ENCODE measurements around the gene CRABP1. TPM values are rescaled to one million over a fixed set of nuclear protein-coding genes. Genes with fewer than 3 reads are reported as not detected.
A peak's percentile ranks its signal among the peaks of the same experiment; 100 is the strongest.
"Not testable (repeated sequence)": the region's sequence is repeated elsewhere in the genome, so short reads cannot be mapped to it uniquely, and the experiment has no call there.

CRABP1 gene
- total RNA-seq, 1 donor from 2014 or later = 13.9 TPM

DNA sequence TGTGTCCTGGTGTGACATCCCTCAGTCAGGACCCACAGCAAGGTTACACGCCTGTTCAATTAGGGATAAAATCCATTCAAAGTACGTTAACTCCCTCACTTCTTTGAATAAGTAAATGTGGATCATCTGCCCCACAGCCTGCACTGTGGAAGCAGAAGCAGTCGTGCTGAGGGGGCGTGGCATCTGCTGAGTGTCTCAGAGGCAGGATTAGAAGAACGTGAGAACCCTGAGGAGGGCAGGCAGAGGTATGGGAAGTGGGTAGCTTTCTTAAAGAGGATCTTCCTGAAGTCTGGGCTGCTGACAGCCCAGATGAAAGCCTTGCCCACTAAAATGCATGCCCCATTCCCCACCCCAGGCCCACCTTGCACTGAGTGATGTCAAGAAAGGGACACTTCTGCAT, 28.5 kb downstream of the CRABP1 start:
- DNase-seq (ENCODE audit: low spot score in 2 of 2) (no peak), FAIRE-seq (no peak)

DNA sequence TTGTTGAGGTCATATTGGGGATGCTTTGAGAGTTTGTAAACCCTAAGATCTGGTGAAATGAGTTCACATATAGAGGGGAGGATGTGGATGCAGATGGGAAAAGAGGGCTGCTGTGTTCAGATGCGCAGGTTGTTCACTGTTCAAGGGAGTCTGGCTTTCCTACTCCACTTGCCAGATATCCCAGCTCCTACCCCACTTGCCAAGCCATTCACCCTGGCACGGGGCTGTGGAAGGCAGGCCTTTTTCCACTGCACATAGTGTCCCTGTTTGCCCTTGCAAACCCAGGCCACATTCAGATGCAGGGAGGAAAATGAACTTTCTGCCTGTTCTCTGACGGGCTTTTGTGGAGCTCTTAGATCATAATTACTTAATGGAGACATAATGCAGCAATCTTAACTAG, 29.0 kb downstream of the CRABP1 start:
- FAIRE-seq = no peak
- no peak for DNase-seq (ENCODE audit: low spot score in 2 of 2)

DNA sequence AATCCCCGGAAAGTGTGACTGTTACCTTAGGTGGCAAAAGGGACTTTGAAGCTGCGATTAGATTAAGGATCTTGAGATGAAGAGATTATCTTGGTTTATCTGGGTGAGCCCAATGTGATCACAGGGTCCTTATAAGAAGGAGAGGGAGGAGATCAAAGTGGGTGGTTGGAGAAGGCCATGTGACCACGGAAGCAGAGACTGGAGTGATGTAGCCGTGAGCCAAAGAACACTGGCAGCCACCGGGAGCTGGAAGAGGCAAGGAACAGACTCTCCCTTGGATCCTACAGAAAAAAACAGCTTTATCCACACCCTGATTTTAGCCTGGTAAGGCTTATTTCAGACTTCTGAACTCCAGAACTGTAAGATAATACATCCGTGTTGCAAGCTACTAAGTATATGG, 29.9 kb downstream of the CRABP1 start:
- FAIRE-seq (no peak), DNase-seq (ENCODE audit: low spot score in 2 of 2) (no peak)

DNA sequence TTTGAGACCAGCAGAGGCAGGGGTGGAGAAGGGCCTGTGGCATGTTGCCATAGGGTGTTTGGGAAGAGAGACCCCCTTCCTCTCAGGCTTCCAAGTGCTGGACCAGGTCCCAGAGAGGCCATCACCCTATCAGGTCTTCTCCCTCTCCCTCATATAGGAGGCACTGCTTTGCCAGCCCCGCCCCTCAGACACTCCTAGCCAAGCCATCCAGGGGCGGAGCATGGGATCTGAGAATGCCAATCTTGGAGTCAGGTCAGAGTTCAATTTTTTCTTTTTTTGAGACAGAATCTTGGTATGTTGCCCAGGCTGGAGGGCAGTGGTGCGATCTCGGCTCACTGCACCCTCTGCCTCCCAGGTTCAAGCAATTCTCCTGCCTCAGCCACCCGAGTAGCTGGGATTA, 32.7 kb downstream of the CRABP1 start:
- no peak for FAIRE-seq
- DNase-seq (ENCODE audit: low spot score in 2 of 2) = no peak

DNA sequence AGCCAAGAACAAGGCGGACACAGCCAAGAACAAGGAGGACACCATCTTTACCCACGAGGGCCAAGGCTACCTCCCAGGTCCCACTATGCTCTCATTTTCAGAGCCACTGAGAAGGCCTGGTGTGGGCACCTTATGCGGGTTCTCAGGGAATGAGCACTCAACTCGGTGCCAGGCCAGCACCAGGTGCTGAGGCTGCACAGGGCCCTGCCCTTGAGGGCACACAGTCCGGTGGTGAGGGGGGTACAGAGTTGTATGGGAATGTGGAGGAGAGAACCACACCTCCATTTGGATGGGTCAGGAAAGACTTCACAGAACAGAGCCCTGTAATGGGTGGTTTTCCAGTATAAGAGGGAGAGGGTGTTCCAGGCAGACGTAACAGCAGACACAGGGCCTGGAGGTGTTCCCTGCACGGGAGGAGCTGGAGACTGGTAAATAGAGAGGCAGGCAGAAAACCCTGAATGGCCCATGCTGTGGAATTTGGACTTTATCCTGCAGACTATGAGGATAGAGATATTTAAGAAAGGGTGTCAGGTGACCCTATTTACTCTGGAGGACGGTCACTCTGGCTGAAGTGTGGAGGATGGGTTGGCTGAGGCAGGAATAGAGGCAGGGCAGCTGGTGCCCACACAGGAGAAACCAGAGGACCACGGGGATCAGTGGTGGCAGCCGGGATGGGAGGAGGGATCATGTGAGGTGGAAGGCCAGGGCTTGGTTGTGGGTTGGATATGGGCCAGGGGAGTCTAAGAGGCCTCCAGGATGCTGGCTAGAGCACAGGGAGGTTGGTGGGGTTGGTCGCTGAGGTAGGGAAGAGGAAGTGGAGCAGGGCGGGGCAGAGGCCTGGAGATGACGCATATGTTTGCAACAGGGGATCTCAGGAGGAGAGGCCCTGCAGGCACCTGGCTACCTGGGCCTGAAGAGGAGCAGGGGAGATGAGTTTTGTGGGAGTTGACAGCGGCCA, 34.6 kb downstream of the CRABP1 start:
- DNase-seq (ENCODE audit: low spot score in 2 of 2) (no peak), FAIRE-seq (no peak)

DNA sequence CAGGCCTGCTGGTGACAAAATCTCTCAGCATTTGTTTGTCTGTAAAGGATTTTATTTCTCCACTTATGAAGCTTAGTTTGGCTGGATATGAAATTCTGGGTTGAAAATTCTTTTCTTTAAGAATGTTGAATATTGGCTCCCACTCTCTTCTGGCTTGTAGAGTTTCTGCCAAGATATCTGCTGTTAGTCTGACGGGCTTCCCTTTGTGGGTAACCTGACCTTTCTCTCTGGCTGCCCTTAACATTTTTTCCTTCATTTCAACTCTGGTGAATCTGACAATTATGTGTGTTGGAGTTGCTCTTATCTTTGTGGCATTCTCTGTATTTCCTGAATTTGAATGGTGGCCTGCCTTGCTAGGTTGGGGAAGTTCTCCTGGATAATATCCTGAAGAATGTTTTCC, 40.0 kb downstream of the CRABP1 start:
- FAIRE-seq; DNase-seq (ENCODE audit: low spot score in 2 of 2): not testable (repeated sequence)

DNA sequence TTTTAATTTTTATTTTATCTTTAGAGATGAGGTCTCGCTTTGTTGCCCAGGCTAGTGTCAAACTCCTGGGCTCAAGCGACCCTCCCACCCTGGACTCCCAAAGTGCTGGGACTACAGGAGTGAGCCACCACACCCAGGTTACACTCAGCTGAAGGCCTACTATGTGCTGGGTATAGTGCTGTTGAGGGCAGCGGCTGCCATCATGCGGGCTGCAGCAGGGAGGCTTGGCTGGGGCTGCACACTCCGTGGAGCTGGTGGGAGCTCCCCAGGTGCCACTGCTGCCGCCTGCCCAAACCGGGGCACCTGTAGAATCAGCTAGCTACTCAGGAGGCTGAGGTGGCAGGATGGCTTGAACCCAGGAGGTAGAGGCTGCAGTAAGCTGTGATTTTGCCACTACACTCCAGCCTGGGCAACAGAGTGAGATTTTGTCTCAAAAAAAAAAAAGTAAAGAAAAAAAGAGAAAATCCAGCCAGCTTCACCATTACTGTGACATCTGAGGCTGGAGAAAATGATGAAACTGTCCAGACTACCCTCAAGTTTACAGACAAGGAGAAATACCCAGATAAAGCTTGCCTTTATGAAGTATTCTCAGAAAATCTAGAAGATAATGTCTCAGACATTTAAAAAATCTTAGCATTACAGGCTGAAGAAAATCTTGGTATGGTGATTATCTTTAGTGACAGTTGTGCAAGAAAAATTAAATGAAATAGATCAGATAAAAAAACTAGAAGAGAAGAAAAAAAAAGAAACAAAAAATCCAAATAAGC, 42.1 kb downstream of the CRABP1 start:
- FAIRE-seq (no peak), DNase-seq (ENCODE audit: low spot score in 2 of 2) (no peak)

DNA sequence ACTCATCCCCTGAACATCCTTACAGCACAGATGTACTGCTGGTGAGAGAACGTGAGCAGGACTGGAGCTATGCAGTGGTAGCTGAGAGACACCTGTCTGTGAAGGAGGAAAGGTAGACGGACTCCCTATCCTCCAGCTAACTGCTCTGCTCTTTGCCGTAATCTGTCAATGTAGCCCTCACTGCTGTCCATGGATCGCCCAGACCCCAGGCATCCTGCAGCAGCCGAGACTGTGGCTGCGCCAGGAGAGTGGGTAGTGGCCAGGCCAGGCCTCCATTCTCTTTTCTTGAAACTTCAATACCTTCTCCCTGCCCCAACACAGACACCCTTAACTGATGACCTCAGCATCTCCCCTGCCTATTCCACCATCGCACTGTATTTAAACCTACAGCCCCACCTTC, 44.5 kb downstream of the CRABP1 start:
- DNase-seq (ENCODE audit: low spot score in 2 of 2) (no peak), FAIRE-seq (no peak)

DNA sequence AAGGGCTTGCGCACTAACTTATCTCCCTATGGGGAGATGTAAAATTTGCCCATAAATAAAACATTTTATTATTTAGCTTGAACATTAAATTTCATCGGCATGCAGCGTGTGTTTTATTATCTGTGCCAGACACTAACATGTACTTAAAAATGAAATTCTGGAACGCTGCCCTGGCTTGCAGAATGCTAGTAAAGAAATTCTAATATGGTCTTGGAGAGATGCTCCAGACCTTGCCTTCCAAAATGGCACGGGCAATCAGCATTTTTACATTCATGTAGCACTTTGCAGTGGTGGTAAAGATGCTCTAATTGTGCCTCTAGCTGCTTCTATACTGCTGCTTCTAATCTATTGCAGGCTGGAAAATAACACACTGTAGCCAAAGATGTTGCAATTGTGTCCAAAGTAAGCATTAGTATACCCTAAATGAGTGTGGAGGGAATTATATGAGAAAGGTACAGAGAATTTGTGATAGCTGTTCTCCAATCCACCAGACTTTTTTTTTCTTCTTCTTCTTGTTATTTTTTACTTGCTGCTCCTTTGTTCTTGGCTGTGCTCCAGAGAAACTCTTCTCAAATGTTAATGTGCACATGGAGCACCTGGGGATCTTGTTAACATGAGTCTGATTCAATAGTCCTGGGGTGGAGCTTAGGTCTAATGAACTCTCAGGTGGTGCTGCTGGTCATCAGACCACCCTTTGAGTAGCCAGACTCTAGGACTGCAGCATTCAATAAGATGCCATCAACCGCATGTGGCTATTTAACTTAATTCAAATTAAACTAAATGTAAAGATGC, 47.3 kb downstream of the CRABP1 start:
- DNase-seq (ENCODE audit: low spot score in 2 of 2) (no peak), FAIRE-seq (no peak)

DNA sequence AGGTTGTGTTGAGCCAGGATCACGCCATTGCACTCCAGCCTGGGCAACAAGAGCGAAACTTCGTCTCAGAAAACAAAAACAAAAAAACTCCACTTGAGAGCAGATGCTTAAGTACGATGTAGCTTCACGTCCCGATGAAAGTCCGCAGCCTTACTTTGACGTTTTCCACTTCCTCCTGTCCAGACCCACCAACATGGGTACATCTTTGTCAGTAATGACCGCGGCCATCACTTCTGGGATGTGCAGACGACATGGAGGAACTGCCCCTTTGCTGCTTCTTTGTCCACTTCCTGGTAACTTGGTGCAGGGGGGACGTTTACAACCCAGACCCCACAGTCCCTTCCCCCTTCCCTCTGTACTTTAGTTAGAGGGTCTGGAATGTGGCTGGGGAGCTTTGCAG, 48.7 kb downstream of the CRABP1 start:
- DNase-seq (ENCODE audit: low spot score in 2 of 2) = no peak
- no peak for FAIRE-seq

DNA sequence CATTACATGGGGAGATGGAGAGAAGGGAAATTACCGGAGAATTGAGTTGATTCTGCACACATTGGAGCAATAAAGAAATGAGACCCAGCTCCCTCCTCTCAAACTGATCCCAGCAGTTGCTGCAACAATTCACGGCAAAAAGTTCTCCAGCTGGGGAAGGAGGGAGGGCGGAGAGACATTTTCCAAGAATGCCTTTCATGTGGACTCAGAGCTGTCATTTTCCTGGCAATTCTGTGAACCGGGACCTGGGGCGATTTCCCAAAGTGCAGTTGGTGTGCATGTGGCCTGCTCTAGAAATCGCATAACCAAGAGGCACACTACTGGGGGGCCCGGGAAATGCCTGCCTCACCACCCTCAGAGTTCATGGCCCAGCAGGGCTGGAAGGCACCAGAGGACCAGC, 49.2 kb downstream of the CRABP1 start:
- DNase-seq (ENCODE audit: low spot score in 2 of 2) (no peak), FAIRE-seq (no peak)

DNA sequence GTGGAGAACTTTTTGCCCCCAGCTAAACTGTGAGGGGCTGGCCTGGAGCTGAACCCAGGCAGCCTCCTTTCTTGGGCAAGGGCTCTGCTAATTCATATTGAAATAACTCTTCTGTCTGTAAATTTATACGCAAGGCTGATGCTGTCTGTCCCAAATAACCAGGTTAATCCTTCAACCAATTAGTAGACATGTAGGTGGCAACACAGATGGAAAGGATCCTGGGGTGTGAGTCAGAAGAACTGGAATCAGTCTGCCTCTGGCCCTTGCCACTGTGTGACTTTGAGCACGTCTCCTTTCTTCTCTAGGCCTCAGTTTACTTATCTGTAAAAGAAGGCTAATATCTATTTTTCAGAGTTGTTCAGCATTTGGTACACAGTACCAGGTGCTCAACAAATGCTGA, 49.6 kb downstream of the CRABP1 start:
- no peak for FAIRE-seq
- DNase-seq (ENCODE audit: low spot score in 2 of 2) = no peak

DNA sequence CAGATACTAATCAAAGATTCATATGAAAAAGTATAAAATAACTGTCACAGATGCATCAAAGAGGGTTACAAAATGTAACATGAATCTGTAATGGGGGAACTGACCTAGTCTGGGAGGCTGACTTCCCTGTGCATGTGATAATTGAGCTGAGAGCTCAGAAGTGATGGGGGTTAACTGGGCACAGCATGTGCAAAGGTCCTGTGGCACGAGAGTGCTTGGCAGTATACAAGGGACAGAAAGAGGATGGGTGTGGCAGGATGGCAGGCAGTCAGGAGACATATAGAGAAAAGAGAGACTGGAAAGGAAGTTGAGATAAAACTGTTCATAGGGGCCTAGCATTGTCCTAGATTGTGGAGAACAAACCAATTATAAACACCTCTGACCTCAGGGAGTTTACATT, 50.1 kb downstream of the CRABP1 start:
- FAIRE-seq (no peak), DNase-seq (ENCODE audit: low spot score in 2 of 2) (no peak)

DNA sequence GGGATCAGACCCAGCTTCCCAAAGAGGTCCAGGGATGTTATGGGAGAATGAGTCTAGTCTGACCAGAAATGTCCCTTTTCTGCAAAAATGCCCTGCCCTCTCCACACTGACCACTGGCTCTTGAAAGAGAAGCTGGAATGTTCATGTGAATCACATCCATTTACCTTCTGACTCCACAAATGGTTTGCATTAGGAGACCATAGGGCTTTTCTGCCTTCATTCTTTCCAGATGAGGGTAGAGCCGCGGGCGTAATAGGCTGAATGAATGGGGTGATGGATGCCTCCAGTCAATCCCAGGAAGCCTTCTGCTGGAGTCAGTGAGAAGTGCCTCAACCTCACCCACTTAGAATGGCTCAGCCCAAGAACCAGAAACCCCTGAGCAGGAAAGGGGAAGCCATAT, 50.7 kb downstream of the CRABP1 start:
- FAIRE-seq (no peak), DNase-seq (ENCODE audit: low spot score in 2 of 2) (no peak)

DNA sequence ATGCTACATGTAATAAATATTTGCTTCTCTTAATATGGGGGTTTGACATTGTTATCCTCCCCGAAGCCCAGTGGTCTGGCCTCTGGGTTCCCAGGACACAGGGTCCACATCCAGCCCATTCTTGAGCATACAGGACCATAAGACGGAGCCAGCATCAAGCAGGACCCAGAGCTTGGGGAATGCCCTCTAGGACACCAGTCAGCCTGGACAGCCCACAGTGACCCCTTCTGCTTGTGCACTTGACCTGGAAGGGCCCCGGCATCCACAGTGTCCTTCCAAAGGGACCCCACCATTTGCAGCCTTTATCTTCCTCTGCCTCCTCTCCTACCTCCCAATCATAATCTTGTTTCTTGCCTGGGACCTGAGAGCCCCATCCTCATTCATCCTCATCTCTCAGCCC, 51.6 kb downstream of the CRABP1 start:
- no peak for FAIRE-seq
- no peak for DNase-seq (ENCODE audit: low spot score in 2 of 2)

DNA sequence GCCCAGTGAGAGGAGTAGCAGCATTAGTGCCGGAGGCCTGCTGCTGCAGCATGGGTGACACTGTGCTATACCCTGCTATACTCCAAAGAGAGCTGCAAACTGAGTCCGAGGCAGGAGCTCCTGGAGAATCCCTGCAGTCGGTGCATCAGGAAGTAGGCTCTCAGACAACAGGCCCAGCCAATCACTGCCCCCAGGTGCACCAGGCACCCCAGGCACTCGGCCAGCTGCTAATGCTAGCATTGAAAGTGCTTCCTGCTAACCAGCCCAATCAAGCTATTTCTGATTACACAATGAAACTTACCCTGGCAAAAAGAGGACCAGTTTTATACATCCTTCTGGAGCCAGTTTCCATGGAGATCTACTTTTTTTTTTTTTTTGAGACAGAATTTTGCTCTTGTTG, 52.3 kb downstream of the CRABP1 start:
- DNase-seq (ENCODE audit: low spot score in 2 of 2) (peak in 1 of 2 donors; percentile 30), FAIRE-seq (no peak)

DNA sequence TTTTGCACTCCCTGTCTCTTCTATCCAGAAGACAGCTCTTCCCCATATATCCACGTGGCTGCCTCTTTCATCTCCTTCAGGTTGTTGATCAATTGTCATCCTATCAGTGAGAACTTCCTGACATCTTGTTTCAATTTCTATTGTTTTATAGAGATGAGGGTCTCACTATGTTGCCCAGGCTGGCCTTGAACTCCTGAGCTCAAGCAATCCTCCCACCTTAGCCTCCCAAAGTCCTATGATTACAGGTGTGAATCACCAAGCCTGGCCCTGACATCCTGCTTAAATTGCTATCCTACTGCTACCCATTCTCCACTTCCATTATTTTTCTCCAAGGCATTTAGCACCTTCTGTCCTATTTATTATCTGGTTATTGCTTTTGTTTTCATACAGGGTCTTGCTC, 53.0 kb downstream of the CRABP1 start:
- FAIRE-seq = no peak
- DNase-seq (ENCODE audit: low spot score in 2 of 2) = no peak

DNA sequence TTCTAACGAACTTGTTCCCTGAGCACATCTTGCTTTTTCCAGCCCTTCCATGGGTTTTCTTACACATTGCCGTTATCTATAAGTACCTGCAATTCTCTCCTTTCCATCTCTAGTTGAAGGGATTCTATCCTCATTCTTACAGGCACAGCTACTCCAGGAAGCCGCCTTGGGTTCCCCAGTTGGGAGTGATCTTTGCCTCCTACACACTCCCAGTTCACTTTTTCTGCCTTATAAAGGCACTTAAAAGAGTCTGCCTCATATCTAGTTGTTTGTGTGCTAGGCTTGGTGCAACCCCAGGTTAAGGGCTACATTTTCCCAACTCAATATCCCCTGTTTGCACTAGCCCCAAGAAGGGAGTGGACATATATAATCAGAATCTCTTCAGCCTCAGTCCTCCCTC, 53.9 kb downstream of the CRABP1 start:
- DNase-seq (ENCODE audit: low spot score in 2 of 2) (no peak), FAIRE-seq (no peak)

DNA sequence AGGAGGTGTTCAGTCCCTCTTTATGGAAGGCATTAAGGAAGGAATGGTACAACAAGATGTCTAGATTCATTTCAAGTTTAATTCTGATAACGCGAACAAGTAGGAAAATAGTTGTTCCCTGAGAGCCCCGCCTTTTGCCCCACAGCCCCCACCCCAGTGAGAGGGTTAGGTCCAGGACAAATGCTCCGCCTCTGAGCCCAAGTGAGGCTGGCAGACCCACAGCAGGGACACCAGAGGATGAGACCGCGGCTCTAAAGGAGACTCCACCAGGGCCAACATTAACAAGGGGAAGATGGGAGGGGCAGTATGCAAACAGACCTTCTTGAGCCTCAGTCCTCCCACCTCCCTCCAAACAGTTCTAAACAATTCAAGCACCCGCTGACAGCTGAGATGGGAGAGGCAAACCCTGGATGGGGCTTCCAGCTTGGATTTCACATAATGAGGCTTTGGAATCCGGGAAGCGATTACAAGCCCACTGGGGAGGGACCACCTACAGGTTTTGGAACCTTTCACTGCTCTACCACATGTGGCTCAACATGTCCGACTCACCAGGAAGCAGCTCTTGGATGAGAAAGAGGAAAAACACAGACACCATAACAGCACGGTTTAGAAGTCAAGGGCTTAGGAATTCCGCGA, 54.9 kb downstream of the CRABP1 start:
- FAIRE-seq (no peak), DNase-seq (ENCODE audit: low spot score in 2 of 2) (no peak)

DNA sequence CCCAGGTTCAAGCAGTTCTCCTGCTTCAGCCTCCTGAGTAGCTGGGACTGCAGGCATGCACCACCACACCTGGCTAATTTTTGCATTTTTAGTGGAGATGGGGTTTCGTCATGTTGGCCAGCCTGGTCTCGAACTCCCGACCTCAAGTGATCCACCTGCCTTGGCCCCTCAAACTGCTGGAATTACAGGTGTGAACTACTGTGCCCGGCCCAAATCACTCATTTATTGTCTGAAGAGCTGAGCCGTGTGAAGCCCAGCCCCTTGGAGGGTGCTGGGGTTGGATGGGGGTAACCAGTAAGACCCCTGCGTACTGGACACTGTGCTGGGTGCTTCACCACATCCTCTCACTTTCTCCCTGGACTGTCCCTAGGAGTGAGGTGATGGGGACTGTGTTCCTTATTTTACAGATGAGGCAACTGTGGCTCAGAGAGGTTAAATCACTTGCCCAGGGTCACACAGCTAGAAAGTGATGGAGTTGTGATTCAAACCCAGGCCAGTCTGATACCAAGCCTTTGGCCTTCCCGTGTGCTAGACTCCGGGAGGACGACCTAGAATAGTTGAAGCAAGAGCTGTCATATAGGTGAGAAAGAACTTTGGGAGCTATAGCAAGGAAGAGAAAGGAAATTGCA, 56.1 kb downstream of the CRABP1 start:
- DNase-seq (ENCODE audit: low spot score in 2 of 2) (no peak), FAIRE-seq (no peak)

Data from frontal cortex (tissue), 4 donors.